COLO668 (cell line): ENCODE results near the gene NKTR.

Experiments
- DNase-seq: peaks from one replicate; lab custom pipeline; 2025; ENCODE audit not compliant: unreplicated experiment; lab: John Stamatoyannopoulos, UW

NKTR gene

GRCh38 chr3:42691816-42692666, 91.6 kb downstream of the NKTR start:
- DNase-seq = no peak

GRCh38 chr3:42692667-42693529, 92.4 kb downstream of the NKTR start:
- no peak for DNase-seq

GRCh38 chr3:42693530-42693930, 93.0 kb downstream of the NKTR start:
- DNase-seq = no peak

- DNase-seq = no peak
Measured at GRCh38 chr3:42694366-42694765, 93.9 kb downstream of the NKTR start.

GRCh38 chr3:42696356-42697288, 96.1 kb downstream of the NKTR start:
- no peak for DNase-seq

- no peak for DNase-seq
Measured at GRCh38 chr3:42697289-42698051, 97.0 kb downstream of the NKTR start.
